HG03159 (cell line): Measurements from ENCODE around the gene ATP8B1.
"Not testable (repeated sequence)": the region's sequence is repeated elsewhere in the genome, so short reads cannot be mapped to it uniquely, and the experiment has no call there.

Source experiments
- ATAC-seq: cut with Tn5 transposase; IDR thresholded peaks from one replicate; pipeline ENCODE4 v1.9.1; 2021; ENCODE audit warnings: mild to moderate bottlenecking, moderate library complexity; ENCODE audit not compliant: unreplicated experiment

ATP8B1 gene

DNA sequence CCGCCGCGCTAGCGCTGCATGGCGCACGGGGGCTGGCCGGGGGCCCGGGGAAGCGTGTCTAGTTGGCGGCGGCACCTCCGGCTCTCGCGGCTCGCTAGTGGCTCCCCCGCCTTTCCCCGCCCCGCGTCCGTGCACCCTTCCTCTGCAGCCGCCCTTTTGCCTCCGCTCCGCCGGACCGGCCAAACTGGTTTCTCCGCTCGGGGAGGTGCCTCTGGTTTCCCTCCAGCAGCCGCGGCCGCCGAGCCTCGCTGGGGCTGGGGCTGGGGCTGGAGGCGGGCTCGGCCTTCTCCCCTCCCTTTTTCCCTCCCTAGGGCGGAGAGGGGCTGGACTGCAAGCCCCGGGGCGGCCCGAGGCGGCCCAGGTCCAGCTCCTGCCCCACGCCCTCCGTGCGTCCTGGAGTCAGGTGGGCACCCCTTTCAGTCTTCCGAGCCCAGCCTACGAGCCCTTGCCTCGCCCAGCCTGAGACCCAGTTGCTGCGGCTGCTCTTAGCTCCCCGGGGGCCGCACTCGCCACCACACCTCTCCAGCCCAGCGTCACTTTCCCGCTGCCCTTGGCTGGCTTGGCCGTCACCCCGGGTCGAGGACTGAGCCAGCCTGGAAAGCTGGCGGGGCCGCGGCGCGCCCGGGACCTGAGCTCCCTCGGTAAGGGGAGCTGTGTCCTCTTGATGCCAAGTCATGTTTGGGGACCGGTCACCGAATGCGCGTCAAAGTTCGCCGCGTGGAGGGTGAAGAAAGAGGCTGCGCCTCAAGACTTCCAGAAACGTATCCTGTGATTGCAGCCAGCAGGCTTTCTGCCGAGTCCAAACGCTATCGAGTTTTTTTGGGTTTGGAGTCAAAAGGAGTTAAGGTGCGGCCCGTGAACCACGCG lies at the start of gene ATP8B1:
Gene ATP8B1 (minus strand): TSS at position 213 of the 867 bp plus-strand sequence. CDS start 71,508 bp downstream, outside the sequence.
- no peak for ATAC-seq

DNA sequence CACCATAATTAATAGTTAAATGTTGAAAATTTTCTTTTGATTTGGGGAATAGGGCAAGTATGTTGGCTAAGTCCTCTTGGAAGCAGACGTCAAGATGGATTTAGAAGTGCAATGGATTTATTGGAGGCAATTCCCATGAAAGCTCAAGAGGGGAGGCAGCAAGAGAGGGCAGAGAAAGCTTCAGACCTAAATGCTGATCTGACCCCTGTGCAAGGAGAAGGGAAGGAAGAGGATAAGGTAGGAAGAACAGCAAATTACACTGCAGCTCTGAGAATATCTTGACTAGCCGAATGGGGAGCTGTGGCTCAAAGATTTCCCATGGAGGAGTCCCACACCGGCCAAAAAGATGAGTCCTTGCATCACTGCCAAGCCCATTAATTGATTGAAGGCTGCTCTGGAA lies 46.9 kb upstream of the ATP8B1 start:
- ATAC-seq = no peak

DNA sequence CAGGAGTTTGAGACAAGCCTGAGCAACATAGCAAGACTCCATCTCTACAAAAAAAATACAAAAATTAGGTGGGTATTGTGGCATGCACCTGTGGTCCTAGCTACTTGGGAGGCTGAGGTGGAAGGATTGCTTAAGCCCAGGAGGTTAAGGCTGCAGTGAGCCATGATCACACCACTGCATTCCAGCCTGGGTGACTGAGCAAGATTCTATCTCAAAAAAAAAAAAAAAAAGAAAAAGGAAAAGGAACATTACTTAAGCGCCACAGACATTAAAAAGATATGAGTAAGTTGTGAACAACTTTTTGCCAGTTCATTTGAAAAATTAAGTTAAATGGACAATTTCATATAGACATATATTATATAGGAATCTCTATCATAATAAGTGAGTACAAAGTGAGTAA lies 45.3 kb upstream of the ATP8B1 start:
- not testable (repeated sequence) for ATAC-seq

DNA sequence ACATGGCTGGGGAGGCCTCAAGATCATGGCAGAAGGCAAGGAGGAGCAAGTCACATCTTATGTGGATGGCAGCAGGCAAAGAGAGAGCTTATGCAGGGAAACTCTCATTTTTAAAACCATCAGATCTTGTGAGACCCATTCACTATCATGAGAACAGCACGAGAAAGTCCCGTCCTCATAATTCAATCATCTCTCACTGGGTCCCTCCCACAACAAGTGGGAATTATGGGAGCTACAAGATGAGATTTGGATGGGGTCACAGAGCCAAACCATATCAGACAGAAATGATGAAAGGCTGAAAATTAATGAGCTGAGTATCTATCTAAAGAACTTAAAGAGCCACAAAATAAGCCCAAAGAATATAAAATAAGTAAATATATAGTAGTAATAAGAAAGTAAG lies 44.3 kb upstream of the ATP8B1 start:
- ATAC-seq = not testable (repeated sequence)

DNA sequence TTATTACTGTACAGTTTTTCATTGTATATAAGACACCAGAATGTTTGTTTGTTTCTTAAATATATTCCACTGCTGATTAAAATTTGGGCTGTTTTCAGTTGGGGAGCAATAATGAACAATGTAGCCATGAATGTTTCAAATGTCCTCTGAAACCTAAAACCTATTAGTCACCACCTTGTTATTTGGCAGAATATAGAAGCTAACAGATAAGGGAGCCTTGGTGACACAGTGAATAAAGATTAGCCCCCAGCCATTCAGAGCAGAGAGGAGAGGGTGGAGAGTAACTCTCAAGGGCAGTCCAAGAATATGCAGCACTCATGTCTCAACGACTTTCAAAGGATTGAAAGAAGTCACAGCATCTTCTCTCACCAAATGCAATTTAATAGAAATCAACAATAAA lies 43.1 kb upstream of the ATP8B1 start:
- no peak for ATAC-seq

DNA sequence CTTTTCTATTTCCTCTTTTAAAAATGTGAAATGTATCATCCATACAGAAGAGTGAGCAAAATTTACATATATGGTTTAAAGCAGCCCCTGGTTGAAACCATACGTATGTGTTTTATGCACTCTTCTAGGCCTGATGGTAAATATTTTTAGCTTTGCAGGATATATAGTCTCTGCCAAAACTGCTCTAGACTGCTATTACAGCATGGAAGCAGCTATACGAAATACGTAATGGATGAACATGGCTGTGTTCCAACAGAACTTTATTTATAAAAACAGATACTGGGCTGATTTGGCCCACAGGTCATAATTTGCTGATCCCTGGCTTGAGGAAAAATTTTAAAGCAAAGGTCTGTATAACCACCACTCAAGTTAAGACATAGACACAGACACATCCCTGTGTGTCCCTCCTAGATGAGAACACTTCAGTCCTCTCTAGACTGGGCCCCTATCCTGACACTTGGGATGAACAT lies 42.5 kb upstream of the ATP8B1 start:
- peak; percentile 41 for ATAC-seq

DNA sequence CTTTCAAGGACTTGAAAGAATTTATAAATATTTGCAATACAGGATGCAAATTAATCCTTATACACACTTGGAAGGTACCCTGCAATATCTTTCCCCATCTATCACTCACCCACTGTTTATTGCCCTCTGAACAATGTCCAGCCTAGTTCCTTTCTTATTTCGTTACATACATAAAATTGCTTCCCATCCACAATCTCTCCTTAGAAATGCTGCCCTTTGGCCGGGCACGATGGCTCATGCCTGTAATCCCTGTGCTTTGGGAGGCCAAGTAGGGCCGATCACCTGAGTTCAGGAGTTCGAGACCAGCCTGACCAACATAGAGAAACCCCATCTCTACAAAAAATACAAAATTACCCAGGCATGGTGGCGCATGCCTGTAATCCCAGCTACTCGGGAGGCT lies 41.2 kb upstream of the ATP8B1 start:
- no peak for ATAC-seq

DNA sequence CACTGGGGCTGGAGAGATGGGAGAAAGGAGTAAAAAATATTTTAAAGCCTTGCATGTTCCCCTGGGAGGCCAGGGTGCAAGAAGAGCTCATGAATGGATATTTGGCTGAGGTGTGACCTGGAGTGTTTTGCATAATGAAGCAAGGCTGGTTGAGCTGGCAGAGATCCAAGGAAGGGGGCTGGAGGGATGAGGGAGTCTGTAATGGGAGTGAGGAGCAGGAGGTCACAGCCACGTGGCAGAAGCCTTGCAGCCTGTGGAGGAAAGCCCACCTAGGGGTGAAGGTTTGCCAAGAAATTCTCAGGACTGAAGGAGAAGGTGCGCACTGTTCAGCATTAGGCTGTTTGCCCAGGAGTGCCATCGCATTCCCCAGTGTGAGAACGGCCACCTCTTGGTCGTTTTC lies 40.3 kb upstream of the ATP8B1 start:
- ATAC-seq = no peak

DNA sequence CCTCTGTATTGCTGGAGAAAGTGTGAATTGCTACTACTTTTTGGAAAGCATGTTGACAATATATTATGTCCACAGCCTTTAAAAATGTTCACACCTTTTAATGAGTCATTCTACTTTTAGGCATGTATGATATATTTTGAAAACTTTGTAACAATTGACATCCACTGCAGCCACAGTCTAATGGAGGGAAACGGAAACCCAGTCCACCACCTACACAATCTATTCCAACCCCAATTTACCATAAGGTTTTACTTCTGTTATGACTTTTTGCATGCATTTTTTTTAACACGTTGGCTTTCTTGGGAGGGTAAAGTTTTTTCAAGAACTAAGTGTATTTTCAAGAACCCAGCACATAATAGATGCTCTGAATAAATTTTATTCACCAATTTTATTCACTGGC lies 38.5 kb upstream of the ATP8B1 start:
- no peak for ATAC-seq

DNA sequence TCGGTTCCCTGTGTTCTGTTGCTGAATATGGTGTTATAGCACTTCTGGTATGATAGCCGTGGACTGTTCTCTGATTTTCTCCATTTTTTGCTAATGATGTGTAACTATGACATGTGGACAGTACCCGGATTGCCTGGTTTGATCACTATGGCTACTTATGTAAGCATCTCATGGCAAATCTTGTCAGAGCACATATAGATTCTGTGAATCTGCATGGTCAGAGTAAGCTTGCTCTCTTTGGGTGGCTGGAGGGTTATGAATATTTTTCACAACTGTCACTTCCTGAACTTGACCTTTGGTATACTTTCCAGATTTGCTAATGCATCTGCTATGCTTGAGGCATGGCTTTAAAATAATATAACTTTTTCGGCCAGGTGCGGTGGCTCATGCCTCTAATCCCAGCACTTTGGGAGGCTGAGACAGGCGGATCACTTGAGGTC lies 36.8 kb upstream of the ATP8B1 start:
- no peak for ATAC-seq

DNA sequence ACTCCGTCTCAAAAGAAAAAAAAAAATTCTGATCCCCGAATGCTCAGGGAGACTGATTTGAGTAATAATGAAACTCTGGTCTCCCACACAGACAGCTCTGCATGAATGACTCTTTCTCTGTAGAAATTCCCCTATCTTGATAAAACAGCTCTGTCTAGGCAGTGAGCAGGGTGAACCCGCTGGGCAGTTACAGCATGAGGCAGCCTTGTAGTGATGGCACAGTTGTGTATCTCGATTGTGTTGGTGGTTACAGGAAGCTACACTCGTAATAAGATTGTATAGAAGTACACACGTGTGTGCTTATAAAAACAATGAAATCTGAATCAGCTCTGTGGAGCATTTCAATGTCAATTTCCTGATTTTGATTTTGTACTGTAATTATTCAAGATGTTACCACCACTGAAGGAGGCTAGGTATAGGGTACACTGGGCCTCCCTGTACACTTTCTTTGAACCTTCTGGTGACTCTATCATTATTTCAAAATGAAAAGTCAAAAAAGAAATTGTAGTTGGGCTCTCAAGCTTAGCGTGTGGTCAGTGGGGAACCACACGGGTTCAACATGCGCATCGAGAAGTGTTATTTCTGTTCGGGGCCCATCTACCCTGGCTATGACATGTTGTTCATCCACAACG lies 34.9 kb upstream of the ATP8B1 start:
- peak; percentile 80 for ATAC-seq

DNA sequence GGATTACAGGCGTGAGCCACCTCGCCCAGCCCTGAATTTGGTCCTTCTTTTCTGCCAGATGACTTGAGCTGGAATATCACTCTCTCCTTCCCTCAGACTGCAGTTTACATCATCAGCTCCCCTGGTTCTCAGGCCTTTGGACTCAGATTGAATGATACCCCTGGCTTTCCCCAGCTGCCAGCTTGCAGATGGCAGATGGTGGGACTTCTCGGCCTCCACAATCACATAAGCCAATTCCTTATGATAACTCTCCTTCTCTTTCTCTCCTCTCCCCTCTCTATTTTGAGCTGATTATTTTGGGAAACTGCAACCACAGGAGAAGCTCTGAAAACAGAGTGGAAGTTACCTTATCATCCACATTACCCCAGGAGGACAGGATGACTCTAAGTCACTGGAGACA lies 33.4 kb upstream of the ATP8B1 start:
- no peak for ATAC-seq

DNA sequence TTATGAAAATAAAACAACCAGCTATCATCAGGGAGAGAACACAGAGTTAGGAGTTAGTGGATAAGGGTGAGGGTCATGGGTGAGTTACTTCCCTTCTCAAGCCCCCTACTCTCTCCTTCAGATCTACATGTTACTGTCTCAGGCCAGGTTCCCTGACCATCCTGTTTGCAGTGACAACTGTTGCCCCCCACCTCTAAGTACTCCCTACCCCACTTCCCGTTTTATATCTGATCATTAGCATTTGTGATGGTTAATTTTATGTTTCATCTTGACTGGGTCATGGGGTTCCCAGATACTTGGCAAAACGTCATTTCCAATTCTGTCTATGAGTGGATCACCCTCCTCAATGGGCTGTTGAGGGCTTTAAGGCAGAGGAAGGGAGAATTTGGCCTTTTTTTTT lies 32.8 kb upstream of the ATP8B1 start:
- no peak for ATAC-seq

DNA sequence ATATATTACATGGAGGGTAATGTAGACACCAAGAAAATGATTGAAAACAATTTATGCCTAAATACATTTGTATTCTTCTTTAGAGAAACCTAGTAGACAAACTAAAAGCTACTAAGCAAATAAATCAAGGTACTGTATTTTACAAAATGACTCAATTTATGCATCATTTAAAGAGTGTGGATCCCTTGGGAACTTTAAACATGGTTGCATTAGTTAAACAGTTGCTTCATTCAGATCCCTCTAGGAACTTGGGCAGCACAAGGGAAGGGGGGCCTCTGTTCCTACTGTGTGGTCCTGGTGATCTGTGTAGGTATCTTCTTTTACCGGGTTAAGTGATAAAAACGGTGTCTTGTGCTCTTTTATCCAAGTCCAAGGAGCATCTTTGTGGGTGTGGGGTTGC lies 31.5 kb upstream of the ATP8B1 start:
- no peak for ATAC-seq

DNA sequence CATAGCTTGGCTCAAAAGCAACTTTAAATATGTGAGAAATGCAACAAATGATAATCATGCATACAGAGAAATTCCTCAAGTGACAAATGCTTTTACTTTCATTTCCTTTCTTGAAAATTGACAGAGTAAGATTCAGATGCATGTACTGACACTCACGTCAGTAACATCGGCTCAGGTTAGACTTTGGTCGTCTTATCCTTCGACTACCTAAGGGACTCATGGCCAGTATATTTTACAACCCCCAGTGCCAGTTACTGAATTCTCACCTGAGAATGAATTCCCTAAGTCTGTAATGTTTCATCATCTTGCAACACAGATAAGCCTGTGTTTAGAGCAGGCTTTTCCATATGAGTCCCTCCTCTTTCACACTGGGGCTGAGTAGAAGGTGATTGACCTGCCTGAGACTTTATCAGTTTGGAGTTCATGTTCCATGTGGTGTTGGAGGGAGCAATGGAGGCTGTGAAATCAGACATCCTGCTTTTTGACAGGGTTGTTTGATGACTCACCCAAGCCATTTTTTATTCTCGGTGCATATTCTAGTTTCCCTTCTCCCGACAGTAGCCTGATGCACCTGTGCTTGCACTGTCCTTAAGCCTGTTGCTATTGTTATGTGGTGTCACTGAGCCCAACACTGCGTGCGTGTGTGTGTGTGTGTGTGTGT lies 30.5 kb upstream of the ATP8B1 start:
- peak; percentile 49 for ATAC-seq

DNA sequence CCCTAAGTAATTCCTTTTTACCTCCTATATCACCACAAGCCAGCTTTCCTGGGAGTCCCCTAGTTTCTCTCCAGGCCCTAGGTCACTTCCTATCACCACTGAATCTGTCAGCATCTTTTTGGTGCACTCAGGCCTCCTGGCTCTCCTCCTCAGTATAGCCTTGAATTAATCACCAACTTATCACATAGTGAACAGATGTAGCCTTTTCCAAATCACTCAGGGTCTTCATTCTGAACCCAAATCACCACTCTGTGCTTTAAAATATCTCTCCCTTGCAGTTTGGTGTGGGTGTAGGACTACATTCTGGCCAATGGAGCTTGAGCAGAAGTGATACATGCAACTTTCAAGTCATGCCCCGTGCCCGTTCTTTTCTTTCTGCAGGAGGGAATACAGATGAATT lies 29.6 kb upstream of the ATP8B1 start:
- no peak for ATAC-seq

DNA sequence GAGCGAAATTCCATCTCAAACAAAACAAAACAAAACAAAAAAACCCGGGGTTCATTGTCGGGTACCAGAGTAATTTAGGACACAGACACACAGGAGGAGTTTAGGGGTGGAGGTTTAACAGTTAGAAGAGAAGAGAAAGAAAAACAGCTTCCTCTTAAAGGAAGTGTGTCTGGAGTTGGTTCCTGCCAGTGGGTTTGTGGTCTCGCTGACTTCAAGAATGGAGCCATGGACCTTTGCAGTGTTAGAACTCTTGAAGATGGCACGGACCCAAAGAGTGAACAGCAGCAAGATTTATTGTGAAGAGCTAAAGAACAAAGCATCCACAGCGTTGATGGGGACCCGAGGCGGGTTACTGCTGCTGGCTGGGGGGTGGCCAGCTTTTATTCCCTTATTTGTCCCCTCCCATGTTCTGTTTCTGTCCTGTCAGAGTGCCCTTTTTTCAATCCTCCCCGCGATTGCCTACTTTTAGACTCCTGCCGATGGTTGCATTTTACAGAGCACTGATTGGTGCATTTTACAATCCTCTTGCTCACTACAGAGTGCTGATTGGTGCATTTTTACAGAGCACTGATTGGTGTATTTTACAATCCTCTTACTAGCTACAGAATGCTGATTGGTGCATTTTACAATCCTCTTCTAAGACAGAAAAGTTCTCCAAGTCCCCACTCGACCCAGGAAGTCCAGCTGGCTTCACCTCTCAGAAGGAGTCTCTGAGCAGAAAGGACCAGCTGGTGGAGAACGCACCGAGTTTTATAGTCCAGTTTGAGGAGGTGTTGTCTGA lies 28.7 kb upstream of the ATP8B1 start:
- ATAC-seq = no peak

DNA sequence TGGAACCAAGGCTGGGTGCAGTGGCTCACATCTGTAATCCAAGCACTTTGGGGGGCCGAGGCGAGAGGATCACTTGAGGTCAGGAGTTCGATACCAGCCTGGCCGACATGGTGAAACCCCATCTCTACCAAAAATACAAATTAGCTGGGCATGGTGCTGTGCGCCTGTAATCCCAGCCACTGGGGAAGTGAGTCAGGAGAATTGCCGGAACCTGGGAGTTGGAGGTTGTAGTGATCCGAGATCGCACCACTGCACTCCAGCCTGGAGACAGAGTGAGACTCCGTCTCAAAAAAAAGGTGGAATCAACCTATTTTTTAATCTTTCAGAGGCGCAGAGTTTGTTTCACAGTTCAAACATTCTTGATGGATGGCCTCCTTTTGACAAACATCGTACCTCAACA lies 24.5 kb upstream of the ATP8B1 start:
- ATAC-seq = no peak

DNA sequence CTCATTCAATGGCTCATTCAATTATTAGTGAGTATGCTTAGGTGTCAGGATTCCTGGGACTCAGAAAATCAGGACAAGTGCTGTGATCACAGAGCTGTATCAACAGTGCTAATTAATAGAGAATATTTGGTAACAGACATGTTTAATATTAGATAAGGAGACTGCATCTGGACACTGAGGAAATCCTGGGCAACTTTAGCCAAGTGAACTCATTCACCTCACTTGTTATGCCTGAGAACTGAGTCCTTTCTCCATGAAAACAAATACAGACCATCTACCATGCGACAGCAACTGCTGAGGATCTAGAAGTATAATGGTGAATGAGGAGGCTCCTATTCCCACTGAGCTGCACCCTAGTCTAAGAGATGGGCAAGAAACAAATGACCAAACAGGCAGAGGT lies 23.1 kb upstream of the ATP8B1 start:
- no peak for ATAC-seq

DNA sequence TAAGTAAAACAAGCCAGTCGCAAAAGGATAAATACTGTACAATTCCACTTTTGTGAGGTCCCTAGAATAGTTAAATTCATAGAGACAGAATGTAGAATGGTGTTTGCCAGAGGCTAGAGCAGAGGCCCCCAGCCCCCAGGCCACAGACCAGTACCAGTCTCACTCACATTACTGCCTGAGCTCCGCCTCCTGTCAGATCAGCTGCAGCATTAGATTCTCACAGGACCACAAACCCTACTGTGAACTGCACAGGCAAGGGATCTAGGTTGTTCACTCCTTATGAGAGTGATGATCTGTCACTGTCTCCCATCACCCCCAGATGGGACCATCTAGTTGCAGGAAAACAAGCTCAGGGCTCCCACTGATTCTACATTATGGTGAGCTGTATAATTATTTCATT lies 17.5 kb upstream of the ATP8B1 start:
- not testable (repeated sequence) for ATAC-seq
